ENCODE results near the gene KCNQ5.
A peak's percentile ranks its signal among the peaks of the same experiment; 100 is the strongest.

KCNQ5 gene

DNA sequence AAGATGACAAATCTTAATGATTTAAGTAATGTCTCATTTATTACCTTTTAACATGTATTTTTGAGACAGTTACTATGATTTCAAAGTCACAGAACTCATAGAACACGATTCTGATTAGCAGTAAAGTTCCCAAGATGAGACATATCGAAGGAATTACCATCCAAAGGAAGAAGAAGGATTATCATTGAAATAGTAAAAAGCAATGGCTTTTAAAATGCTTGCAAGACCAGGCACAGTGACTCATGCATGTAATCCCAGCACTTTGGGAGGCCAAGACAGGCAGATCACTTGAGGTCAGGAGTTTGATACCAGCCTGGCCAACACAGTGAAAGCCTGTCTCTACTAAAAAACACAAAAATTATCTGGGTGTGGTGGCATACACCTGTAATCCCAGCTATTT, 384.3 kb downstream of the KCNQ5 start:
- peak; percentile 27 for DNase-seq (ENCODE audit: low read depth)
- no peak for TF ChIP-seq CTCF (conservative IDR thresholded peaks at IDR 0.05; ENCODE audit: low read length)
- no peak overlapping the region for H3K4me3 ChIP-seq (ENCODE audit: low read length)

DNA sequence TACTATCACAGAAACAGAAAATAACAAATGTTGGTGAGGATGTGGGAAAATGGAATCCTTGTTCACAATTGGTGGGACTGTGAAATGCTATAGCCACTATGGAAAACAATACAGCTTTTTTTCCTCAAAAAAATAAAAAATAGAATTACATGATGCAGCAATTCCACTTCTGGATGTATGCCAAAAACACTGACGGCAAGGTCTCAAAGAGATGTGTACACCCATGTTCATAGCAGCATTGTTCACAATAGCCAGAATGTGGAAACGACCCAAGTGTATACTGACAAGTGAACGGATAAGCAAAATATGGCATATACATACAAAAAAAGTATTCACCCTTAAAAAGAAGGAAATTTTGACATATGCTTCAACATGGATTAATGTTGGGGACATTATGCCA, 390.1 kb downstream of the KCNQ5 start:
- no peak for DNase-seq (ENCODE audit: low read depth)
- H3K4me3 ChIP-seq (ENCODE audit: low read length): no peak overlapping the region
- no peak for TF ChIP-seq CTCF (conservative IDR thresholded peaks at IDR 0.05; ENCODE audit: low read length)

DNA sequence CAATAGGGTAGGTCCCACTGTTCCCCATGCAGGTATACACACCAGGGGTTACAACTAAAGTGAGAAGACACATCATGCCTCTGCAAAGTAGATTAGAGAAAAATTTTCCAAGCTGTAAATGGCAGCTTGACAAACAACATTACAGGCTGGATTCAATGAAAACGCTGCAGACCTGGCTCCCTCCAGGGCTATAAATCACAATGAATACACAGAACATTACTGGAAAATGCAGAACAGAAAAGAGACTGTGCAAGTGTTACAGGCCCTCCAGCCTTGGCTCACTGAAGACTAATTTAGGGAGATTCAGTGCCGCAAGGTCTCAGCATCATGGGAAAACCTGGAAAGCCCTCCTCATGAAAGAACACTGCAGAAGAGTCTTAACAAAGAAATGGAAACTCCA, 395.6 kb downstream of the KCNQ5 start:
- no peak for DNase-seq (ENCODE audit: low read depth)
- no peak for TF ChIP-seq CTCF (conservative IDR thresholded peaks at IDR 0.05; ENCODE audit: low read length)
- H3K4me3 ChIP-seq (ENCODE audit: low read length): no peak overlapping the region

DNA sequence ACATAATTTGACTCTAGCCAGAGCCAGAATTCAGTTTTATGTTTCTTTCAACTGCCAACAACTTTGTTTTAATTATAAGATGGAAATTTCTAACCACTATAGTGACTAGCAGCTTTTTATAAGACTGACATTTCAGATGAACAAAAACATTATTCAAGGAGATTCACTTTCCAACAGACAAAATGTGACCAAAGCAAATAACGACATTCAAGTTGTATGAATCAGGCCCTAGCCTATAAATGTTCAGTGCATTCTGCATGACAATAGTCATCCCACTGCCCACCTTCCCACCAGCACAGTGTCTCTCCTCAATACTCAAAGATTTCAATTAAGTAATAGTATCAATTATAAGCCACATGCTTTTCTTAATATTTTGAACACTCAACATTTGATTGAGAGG, 402.7 kb downstream of the KCNQ5 start:
- TF ChIP-seq CTCF (conservative IDR thresholded peaks at IDR 0.05; ENCODE audit: low read length): no peak
- no peak overlapping the region for H3K4me3 ChIP-seq (ENCODE audit: low read length)
- peak; percentile 16 for DNase-seq (ENCODE audit: low read depth)

GRCh38 chr6:73027691-73028090, 405.8 kb downstream of the KCNQ5 start:
- no peak for DNase-seq (ENCODE audit: low read depth)
- TF ChIP-seq CTCF (conservative IDR thresholded peaks at IDR 0.05; ENCODE audit: low read length): no peak
- H3K4me3 ChIP-seq (ENCODE audit: low read length): no peak overlapping the region

GRCh38 chr6:73028124-73028766, 406.4 kb downstream of the KCNQ5 start:
- no peak overlapping the region for H3K4me3 ChIP-seq (ENCODE audit: low read length)
- TF ChIP-seq CTCF (conservative IDR thresholded peaks at IDR 0.05; ENCODE audit: low read length): no peak
- no peak for DNase-seq (ENCODE audit: low read depth)

DNA sequence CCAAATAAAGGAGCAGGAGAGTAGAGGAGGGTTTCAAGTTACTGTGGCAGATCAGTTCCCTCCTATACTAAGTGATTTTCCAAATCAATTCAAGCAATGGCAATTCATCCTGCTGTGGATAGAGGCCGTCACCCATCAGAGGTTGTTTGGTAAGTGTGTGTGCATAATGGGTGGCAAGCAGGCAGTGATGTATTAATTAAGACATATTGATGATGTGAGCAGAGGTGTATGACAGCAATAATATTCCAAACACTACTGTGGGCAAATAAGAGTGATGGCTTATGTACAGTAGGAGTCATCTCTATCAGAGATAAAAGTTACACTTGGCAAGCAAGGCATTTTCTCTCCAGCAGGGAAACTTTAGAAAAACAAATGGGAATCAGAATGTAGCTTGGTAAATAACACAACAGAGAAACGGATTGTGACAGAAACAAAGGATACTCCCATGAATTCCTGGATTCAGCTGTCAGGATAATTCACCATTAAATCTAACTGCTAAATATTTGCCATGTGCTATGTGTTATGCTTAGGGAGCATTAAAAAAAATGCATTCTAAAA, 407.1 kb downstream of the KCNQ5 start:
- no peak overlapping the region for H3K4me3 ChIP-seq (ENCODE audit: low read length)
- peak; percentile 23 for DNase-seq (ENCODE audit: low read depth)
- TF ChIP-seq CTCF (conservative IDR thresholded peaks at IDR 0.05; ENCODE audit: low read length): no peak
